ENCODE measurements around the gene CILP2. TPM values are rescaled to one million over a fixed set of nuclear protein-coding genes. Genes with fewer than 3 reads are reported as not detected.

The CILP2 gene, protein sequence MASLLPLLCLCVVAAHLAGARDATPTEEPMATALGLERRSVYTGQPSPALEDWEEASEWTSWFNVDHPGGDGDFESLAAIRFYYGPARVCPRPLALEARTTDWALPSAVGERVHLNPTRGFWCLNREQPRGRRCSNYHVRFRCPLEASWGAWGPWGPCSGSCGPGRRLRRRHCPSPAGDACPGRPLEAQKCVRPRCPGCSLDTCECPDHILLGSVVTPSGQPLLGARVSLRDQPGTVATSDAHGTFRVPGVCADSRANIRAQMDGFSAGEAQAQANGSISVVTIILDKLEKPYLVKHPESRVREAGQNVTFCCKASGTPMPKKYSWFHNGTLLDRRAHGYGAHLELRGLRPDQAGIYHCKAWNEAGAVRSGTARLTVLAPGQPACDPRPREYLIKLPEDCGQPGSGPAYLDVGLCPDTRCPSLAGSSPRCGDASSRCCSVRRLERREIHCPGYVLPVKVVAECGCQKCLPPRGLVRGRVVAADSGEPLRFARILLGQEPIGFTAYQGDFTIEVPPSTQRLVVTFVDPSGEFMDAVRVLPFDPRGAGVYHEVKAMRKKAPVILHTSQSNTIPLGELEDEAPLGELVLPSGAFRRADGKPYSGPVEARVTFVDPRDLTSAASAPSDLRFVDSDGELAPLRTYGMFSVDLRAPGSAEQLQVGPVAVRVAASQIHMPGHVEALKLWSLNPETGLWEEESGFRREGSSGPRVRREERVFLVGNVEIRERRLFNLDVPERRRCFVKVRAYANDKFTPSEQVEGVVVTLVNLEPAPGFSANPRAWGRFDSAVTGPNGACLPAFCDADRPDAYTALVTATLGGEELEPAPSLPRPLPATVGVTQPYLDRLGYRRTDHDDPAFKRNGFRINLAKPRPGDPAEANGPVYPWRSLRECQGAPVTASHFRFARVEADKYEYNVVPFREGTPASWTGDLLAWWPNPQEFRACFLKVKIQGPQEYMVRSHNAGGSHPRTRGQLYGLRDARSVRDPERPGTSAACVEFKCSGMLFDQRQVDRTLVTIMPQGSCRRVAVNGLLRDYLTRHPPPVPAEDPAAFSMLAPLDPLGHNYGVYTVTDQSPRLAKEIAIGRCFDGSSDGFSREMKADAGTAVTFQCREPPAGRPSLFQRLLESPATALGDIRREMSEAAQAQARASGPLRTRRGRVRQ
- total RNA-seq = under 1 TPM in 1 of 2 experiments, not detected in 1; 0.08 TPM

DNA sequence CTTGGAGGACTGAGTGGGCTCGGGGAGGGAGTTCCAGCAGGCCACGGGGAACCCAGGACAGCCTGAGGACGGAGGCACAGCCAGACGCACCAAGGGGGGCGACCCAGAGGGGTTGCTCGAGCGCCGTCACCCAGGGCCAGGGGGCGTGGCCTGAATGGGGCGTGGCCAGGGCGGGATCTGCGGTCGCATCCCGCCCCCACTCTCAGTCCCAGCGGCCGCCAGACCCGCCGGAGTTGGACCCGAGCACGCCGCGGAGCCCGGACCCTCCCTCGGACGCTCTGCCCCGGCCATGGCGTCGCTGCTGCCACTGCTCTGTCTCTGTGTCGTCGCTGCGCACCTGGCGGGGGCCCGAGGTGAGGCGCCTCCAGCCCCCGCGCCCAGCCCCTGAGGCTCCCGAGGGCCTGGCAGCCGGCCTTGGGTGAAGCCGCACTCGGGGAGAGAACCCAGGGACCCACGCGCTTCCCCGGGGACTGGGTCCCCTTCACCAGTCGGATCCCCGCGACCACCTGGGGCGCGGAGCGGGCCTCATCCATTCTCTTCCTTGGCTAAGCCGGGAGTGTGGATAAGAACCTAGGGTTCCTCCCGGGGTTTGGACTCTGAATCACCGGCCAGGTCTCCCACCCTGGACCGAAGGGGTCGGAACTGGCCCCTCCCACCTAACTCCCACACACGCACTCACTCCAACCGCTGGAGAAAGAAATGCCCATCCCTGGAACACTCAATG lies at the start of gene CILP2:
Gene CILP2 (plus strand): TSS at position 205 of the 724 bp plus-strand sequence. CDS start 85 bp downstream, at position 290.
- H3K4me3 Mint-ChIP-seq = no peak within 1 kb of the TSS
- H3K27ac Mint-ChIP-seq = no peak within 1 kb of the TSS
- POLR2A ChIA-PET = interaction anchor here (0.9 to 1.4 kb wide), 2 partner anchors 10 to 91 kb away, joined by 3 read pairs; no protein-coding TSS in a partner anchor

DNA sequence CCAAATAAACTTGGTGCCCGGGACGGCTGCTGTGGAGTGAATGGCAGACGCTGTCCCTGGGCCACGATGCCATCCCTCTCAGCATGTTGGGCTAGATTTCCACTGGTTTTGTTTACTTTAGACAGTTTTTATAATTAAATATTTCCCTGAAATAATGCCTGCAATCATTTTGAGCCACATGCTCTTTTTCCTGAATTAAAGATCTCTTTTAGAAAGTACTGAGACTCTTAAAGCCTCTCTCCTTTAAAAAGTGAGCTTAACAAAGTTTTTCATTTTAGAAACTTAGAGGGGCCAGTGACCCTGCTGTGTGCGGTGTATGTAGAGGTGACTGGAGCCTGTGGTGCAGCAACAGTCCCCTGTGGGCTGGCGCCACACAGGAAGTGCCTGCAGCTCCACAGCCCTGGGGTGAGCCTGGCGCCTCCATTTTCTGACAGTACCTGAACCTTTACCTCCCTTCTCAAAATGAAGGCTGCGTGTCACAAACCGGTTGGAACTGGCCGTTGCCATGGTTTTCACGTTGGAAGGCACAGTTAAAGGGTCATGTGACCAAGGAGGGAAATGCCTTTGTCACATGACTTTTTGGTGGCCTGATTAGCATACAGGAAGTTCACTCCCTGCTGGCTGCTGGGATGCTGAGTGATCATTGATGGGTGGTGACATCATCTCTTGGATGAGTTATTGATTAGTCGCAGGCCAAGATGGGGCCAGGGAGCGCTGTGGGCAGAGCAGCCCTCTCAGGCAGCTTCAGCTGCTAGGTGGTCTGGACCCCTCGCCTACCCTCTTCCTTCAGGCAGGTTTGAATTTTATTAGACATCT lies 49.0 kb upstream of the CILP2 start:
- ChIA-PET POLR2A (interaction anchor here (0.5 to 4.5 kb wide), 23 partner anchors 9 to 569 kb away, joined by 3 to 79 read pairs (median 4); partner anchors contain the start of genes BORCS8, DDX49, GATAD2A and NDUFA13), CTCF (interaction anchor here (0.5 to 5.6 kb wide), 14 partner anchors 10 to 651 kb away, joined by 3 to 155 read pairs (median 4); partner anchors contain the start of genes BORCS8, GATAD2A, NDUFA13 and RFXANK)
- Mint-ChIP-seq H3K27me3 (no peaks in the 10 kb centered on the region), H3K36me3 (ENCODE audit: low read depth) (peaks cover 21% of the 10 kb centered on the region), H3K27ac (peak overlapping the region; percentile 98), H3K9me3 (no peaks in the 10 kb centered on the region), H3K4me1 (peaks cover 38% of the 10 kb centered on the region), H3K4me3 (peak overlapping the region; percentile 65)
- peak; percentile 98 for DNase-seq

More for the DNA sequence above, at the start of gene CILP2:
- CTCF ChIA-PET = interaction anchor here (1.2 to 1.3 kb wide), 2 partner anchors 16 to 106 kb away, joined by 4 to 8 read pairs; partner anchors contain the start of gene GMIP
- no peak for DNase-seq
- H3K27me3 Mint-ChIP-seq = peaks cover 22% of the 10 kb centered on the region
- no peaks in the 10 kb centered on the region for H3K9me3 Mint-ChIP-seq
- H3K4me1 Mint-ChIP-seq = peaks cover 27% of the 10 kb centered on the region
- peaks cover 4% of the 10 kb centered on the region for H3K36me3 Mint-ChIP-seq (ENCODE audit: low read depth)

DNA sequence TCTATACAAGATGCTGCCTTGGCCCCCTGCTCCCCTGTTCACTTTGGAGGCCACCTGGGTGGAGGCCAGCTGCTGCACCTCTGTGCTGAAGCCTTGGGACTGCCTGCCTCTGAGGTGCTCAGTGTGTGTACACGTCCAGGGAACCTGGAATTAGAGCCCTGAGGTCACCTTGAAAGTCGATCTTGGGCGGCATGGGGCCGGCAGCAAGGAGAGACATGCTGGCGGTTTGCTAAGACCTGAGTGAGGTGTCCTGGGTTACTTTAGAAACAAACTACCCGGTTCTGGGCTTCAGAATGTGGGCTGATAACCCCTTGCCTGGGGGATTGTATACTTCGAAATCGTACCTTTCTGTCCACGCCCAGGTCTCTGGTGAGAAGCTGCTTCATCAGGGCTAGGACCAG lies 48.3 kb upstream of the CILP2 start:
- H3K9me3 Mint-ChIP-seq = no peaks in the 10 kb centered on the region
- DNase-seq = no peak
- H3K36me3 Mint-ChIP-seq (ENCODE audit: low read depth) = peaks cover 27% of the 10 kb centered on the region
- no peaks in the 10 kb centered on the region for H3K27me3 Mint-ChIP-seq
- ChIA-PET POLR2A (interaction anchor here (0.8 to 4.5 kb wide), 20 partner anchors 14 to 570 kb away, joined by 3 to 79 read pairs (median 4); partner anchors contain the start of genes BORCS8, DDX49, GATAD2A and NDUFA13), CTCF (interaction anchor here (0.7 to 5.6 kb wide), 17 partner anchors 15 to 298 kb away, joined by 3 to 155 read pairs (median 4); partner anchors contain the start of genes BORCS8, GATAD2A, NDUFA13 and RFXANK)
- peak overlapping the region; percentile 98 for H3K27ac Mint-ChIP-seq
- H3K4me1 Mint-ChIP-seq = peaks cover 40% of the 10 kb centered on the region
- peak overlapping the region; percentile 65 for H3K4me3 Mint-ChIP-seq

GRCh38 chr19:19490214-19490968 lies 47.7 kb upstream of the CILP2 start:
- Mint-ChIP-seq H3K27ac (peak overlapping the region; percentile 98), H3K4me3 (no peak overlapping the region), H3K4me1 (peaks cover 38% of the 10 kb centered on the region), H3K36me3 (ENCODE audit: low read depth) (peaks cover 30% of the 10 kb centered on the region), H3K27me3 (no peaks in the 10 kb centered on the region), H3K9me3 (no peaks in the 10 kb centered on the region)
- ChIA-PET POLR2A (interaction anchor here (0.8 to 4.5 kb wide), 18 partner anchors 14 to 571 kb away, joined by 3 to 79 read pairs (median 8); partner anchors contain the start of genes BORCS8, DDX49, GATAD2A and NDUFA13), CTCF (interaction anchor here (0.7 to 5.6 kb wide), 25 partner anchors 15 to 350 kb away, joined by 3 to 155 read pairs (median 3); partner anchors contain the start of genes BORCS8, GATAD2A, NDUFA13 and RFXANK)
- DNase-seq = peak; percentile 85

DNA sequence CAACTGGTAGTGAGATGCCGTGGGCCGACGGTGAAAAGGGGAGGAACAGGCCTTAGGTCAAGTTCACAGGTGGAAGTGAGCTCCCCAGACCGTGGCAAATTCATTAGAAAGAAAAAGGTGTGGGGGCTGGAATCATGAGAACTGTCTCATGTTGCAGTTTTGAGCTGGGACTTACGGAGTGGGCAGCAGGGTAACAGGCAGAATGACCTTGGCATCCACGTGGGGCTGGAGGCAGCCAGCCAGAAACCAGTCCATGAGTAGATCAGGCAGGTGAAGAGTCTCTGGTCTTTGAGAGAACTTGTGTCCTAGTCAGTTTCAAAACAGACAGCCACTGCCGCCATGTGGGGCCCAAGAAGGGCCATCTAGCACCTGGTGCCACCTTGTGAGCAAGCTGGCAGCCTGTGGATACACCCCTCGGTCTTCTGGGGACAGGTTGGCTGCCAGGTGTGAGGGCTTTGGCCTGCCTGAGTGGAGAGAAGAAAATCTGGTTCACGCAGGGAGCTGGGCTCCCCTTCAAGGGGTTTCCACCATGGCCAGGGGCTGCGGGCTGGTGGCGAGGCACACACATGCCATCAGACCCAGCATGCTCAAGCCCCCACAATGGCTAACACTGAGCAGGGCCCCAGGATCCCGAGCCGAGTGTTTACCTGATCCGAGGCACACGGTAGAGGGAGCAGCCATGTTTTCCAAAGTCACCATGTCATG lies 46.6 kb upstream of the CILP2 start:
- CTCF ChIA-PET = interaction anchor here (0.6 to 5.6 kb wide), 15 partner anchors 13 to 351 kb away, joined by 3 to 155 read pairs (median 3); partner anchors contain the start of gene GATAD2A
- Mint-ChIP-seq H3K9me3 (no peaks in the 10 kb centered on the region), H3K27ac (no peak overlapping the region), H3K4me3 (no peak overlapping the region), H3K4me1 (peaks cover 37% of the 10 kb centered on the region), H3K27me3 (no peaks in the 10 kb centered on the region), H3K36me3 (ENCODE audit: low read depth) (peaks cover 38% of the 10 kb centered on the region)
- POLR2A ChIA-PET = interaction anchor here (1.0 to 4.5 kb wide), 8 partner anchors 20 to 346 kb away, joined by 3 to 79 read pairs (median 18); partner anchors contain the start of genes BORCS8, GATAD2A and RFXANK
- DNase-seq = no peak

DNA sequence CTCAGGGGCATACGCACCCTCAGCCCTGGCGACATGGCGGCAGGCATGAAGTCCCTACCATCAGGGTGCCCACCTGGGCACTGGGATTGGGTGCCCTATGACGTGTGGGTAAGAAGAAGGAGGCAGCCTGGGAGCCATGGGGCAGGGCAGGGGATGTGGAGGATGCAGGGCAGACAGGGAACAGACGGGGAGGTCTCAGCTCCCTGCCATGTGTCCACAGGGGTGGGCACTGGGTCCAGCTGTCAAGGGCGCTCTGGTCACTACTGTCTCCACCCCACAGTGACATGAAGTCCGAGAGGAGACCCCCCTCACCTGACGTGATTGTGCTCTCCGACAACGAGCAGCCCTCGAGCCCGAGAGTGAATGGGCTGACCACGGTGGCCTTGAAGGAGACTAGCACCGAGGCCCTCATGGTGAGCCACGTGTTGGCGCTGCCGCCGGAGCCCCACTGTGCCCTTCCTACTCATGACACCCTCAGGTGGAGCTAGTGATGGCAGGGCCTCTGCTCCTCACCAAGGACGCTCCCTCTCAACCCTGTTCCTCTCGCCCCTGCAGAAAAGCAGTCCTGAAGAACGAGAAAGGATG lies 45.9 kb upstream of the CILP2 start:
- no peak for DNase-seq
- H3K4me1 Mint-ChIP-seq = peaks cover 35% of the 10 kb centered on the region
- no peaks in the 10 kb centered on the region for H3K9me3 Mint-ChIP-seq
- CTCF ChIA-PET = interaction anchor here (1.1 to 5.6 kb wide), 5 partner anchors 87 to 170 kb away, joined by 3 to 155 read pairs (median 7); partner anchors contain the start of gene GATAD2A
- POLR2A ChIA-PET = interaction anchor here (1.1 to 4.5 kb wide), 2 partner anchors 23 to 128 kb away, joined by 5 to 79 read pairs; partner anchors contain the start of genes NDUFA13 and TSSK6
- H3K36me3 Mint-ChIP-seq (ENCODE audit: low read depth) = peaks cover 43% of the 10 kb centered on the region
- no peak overlapping the region for H3K27ac Mint-ChIP-seq
- no peaks in the 10 kb centered on the region for H3K27me3 Mint-ChIP-seq
- H3K4me3 Mint-ChIP-seq = no peak overlapping the region

- no peak overlapping the region for H3K4me3 Mint-ChIP-seq
- CTCF ChIA-PET = interaction anchor here (2.0 to 5.6 kb wide), 2 partner anchors 89 to 128 kb away, joined by 7 to 155 read pairs; partner anchors contain the start of gene GATAD2A
These were observed 44.1 kb upstream of the CILP2 start for GRCh38 chr19:19493841-19494546.

DNA sequence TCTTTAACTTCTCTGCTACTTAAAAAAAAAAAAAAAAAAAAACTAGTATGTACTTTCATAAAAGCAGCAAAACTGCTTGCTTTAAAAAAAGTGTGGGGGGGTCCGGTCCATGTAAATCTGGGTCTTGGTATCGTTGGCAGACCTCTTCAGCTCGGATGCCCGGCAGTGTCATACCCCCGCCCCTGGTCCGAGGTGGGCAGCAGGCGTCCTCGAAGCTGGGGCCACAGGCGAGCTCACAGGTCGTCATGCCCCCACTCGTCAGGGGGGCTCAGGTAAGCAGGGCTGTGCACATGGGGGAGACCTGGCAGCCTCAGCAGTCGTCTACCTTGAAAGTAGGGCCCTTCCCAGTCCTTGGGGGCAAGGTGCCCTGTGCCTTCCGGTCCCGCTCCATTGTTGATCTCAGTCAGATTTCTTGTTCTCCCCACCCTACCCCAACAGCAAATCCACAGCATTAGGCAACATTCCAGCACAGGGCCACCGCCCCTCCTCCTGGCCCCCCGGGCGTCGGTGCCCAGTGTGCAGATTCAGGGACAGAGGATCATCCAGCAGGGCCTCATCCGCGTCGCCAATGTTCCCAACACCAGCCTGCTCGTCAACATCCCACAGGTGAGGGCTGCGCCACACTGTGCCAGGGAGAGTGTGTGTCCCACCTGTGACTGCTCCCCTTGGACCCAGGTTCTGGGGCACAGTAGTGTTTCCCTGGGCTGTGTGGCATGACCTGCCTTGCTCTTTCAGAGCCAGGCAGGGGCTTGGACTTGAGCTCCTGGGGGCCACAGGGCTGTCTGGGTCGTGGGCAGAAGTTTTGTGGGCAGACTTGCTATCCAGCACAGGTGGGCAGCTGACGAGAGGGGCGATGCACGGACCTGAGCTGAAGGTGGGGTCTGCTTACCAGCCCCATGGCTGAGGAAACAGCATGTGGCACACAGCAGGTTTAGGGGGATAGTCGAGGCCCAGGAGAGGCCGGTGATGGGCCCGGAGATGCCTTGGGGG lies 42.2 kb upstream of the CILP2 start:
- POLR2A ChIA-PET = no interaction called here
- H3K36me3 Mint-ChIP-seq (ENCODE audit: low read depth) = peaks cover 50% of the 10 kb centered on the region
- no peak for DNase-seq
- no peak overlapping the region for H3K4me3 Mint-ChIP-seq
- H3K9me3 Mint-ChIP-seq = no peaks in the 10 kb centered on the region
- CTCF ChIA-PET = interaction anchor here (0.5 to 0.7 kb wide), 2 partner anchors 21 to 26 kb away, joined by 3 read pairs; no protein-coding TSS in a partner anchor
- H3K27ac Mint-ChIP-seq = no peak overlapping the region
- H3K4me1 Mint-ChIP-seq = peaks cover 2% of the 10 kb centered on the region
- H3K27me3 Mint-ChIP-seq = no peaks in the 10 kb centered on the region

More at GRCh38 chr19:19493841-19494546, 44.1 kb upstream of the CILP2 start:
- POLR2A ChIA-PET = interaction anchor here (1.5 kb wide), 1 partner anchor 128 kb away, joined by 5 read pairs; no protein-coding TSS in a partner anchor
- peaks cover 19% of the 10 kb centered on the region for H3K4me1 Mint-ChIP-seq
- H3K27ac Mint-ChIP-seq = no peak overlapping the region
- H3K9me3 Mint-ChIP-seq = no peaks in the 10 kb centered on the region
- H3K27me3 Mint-ChIP-seq = no peaks in the 10 kb centered on the region
- peaks cover 51% of the 10 kb centered on the region for H3K36me3 Mint-ChIP-seq (ENCODE audit: low read depth)
- no peak for DNase-seq

Measured in activated CD4-positive, alpha-beta memory T cell treated with anti-CD3 and anti-CD28 coated beads, Interleukin-2, amount 10 ng/mL, durations not matched to agents 7 days and 5 days (primary cell).